Activated CD8-positive, alpha-beta memory T cell treated with anti-CD3 and anti-CD28 coated beads for 48 hours (primary cell): ENCODE measurements around the gene CDH3.
A peak's percentile ranks its signal among the peaks of the same experiment; 100 is the strongest.
"Not testable (repeated sequence)": the region's sequence is repeated elsewhere in the genome, so short reads cannot be mapped to it uniquely, and the experiment has no call there.

Experiments
- DNase-seq, 3 experiments: peaks; one replicate each; pipeline ENCODE4 v3.0.0-alpha.2; 2020; ENCODE audit warnings: low read depth in 2 of 3, low spot score in 2 of 3

The CDH3 gene

GRCh38 chr16:68700831-68701230 is 55.7 kb downstream of the CDH3 start:
- no peak for DNase-seq

DNA sequence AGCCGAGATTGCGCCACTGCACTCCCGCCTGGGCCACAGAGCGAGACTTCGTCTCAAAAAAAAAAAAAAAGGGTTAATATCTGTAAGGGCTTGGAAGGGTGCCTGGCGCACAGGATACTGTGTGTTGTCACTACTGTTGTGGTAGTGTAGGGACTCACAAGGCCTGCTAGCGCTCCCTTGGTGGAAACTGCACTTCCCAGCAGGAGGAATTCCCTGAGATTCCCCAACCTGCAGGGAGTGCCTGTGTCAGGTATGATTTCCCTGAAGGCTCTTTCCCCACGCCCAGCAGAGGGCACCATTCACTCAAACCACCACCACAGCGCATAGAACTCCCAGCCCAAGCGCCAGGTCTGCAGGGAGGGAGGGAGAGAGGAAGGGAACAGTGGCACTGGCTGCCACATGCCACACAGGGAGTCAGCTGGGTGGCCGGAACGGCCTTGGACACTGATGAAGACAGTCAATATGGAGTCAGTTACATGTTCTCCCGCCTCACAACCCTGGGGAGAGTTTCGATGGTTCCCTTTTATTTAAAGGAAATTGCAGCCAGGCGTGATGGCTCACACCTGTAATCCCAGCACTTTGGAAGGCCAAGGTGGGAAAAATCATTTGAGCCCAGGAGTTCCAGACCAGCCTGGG is 59.2 kb downstream of the CDH3 start:
- DNase-seq: peak; percentile 16 to 41 (median 36)

DNA sequence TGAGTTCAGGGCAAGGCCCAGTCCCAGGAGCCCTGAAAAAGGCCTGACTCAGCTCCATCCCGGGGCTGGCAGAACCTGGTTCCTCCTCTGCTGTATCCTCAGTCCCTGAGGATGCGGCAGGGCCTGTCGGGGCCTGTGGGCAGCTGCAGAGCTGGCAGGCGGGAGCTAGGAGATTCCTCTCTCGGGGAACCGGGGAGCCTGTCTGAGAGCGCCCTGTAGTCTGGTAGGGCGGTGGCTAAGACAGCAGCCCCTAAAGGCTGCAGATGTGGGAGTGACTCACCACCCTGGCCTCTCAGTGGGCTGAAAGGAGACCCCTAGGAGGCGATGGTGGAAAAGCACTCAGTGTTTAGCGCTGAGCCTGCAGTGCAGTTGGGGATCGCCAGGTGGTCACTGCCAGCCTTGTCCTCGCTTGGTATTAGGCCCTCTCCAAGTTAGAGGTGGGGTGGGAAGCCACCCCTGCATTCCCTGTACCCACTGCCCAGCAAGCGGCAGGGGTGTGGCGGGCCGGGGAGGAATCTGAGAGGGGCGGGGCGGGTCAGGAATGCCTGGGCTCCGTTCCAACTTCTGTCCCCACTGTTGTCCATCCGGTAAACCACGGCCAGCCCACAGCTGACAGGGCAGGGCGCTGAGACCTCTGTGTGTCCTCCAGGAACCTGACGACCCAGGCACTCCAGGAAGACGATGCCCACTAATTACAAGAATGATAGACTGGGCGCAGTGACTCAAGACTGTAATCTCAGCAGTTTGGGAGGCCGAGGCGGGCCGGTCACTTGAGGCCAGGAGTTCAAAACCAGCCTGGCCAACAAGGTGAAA is 62.4 kb downstream of the CDH3 start:
- DNase-seq: no peak

GRCh38 chr16:68710211-68710610 is 65.1 kb downstream of the CDH3 start:
- DNase-seq: no peak

DNA sequence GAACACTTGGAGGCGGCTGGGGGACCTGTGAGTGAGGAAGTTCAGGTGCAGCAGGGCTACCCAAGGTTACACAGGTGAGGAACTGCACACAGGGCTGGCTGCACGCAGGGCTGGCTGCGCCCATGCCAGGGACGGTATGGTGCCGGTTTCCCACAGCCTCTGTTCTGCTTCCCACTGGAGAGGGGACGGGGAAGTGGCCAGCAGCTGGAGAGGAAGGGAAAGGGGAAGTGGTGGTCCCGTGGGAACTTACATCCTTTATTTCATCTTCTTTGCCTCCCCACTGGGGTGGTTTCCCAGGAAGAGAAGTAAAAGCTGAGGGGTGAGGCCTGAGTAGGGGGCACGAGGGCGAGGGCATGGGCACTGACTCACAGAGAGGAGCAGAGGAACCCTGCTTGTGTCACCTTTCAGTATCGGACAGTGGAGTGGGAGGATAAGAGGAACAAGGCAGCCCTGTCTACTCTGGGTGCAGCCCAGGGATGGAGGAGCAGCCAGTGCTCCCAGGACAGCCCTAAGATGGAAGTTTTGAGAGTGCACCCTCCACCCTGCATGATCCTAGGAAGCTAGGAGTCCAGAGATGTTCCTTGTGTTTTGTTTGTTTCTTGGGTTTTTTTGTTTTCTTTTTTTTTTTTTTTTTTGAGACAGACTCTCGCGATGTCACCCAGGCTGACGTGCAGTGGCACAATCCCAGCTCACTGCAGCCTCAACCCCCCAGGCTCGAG is 66.5 kb downstream of the CDH3 start:
- DNase-seq: no peak

- no peak for DNase-seq
Observed at GRCh38 chr16:68713361-68713760, 68.3 kb downstream of the CDH3 start.

GRCh38 chr16:68715471-68715870 is 70.4 kb downstream of the CDH3 start:
- no peak for DNase-seq

DNA sequence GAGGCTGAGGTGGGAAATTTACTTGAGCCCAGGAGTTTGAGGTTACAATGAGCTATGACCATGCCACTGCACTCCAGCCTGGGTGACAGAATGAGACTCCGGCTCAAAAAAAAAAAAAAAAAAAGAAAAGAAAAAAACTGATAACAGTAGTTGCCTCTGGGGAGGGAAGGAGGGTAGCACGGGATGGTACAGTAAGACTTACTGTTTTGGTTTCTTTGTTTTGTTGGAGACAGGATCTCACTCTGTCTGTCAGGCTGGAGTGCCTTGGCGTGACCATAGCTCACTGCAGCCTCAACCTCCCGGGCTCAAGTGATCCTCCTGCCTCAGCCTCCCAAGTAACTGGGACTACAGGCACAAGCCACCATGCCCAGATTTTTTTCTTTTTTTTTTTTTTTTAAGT is 71.4 kb downstream of the CDH3 start:
- not testable (repeated sequence) for DNase-seq

DNA sequence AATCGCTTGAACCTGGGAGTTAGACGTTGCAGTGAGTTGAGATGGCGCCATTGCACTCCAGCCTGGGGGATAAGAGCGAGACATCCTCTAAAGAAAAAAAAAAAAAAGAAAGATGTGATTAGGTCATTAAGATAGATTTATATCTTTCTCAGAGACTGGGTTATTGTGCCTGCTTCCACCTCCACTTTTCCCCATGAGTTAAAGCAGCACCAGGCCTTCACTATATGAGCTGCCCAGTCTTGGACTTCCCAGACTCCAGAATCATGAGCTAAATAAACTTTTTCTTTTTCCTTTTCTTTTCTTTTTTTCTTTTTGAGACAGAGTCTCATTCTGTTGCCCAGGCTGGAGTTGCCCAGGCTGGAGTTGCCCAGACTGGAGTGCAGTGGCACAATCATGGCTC is 72.6 kb downstream of the CDH3 start:
- no peak for DNase-seq

DNA sequence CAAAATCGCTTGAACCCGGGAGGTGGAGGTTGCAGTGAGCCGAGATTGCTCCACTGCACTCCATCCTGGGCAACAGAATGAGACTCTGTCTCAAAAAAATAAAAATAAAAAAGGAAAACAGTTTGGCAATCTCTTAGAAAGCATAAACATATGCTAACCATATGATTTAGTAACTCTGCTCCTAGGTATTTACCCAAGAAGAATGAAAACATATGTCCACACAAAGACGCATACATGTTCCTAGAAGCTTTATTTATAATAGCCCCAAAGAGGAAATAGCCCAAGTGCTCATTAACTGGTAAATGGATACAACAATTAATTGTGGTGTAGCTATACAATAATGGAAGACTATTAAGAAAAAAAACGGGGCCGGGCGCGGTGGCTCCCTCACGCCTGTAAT is 73.5 kb downstream of the CDH3 start:
- no peak for DNase-seq

GRCh38 chr16:68719993-68720489 is 74.9 kb downstream of the CDH3 start:
- DNase-seq: no peak

DNA sequence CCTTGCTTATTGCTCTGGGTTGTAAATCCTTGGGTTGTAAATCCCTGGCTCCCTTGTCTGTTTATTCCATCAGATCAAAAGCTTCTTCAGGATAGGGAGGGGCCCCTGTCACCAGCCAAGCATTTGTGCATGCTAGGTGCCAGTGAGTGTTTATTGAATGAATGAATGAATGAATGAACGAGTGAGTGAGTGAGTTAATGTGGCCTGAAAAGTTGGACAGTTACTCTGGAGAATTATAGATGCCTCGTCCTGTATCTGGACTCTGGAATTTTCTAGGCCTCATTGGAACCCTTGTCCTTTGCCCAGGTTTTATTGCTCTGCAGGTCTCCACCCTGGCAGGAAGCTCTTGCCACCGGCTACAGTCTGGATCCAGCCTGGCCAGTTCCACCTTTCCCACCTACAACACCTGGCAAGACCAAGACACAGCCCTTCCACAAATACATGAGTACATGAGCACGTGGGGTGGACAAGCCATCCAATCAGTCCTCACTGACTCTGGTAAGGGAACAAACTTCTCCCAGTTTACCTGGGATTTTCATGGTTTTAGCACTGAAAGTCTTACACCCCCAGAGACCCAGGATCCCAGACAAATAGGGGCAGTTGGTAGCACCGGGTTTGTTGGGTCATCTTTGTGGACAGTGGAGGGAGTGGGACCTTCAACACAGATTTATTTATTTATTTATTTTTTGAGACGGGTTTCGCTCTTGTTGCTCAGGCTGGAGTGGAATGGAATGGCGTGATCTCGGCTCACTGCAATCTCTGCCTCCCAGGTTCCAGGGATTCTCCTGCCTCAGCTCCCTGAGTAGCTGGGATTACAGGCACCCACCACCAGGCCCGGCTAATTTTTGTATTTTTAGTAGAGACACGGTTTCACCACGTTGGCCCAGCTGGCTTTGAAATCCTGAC is 77.3 kb downstream of the CDH3 start:
- no peak for DNase-seq

- DNase-seq: no peak
Observed at GRCh38 chr16:68724797-68725196, 79.7 kb downstream of the CDH3 start.

DNA sequence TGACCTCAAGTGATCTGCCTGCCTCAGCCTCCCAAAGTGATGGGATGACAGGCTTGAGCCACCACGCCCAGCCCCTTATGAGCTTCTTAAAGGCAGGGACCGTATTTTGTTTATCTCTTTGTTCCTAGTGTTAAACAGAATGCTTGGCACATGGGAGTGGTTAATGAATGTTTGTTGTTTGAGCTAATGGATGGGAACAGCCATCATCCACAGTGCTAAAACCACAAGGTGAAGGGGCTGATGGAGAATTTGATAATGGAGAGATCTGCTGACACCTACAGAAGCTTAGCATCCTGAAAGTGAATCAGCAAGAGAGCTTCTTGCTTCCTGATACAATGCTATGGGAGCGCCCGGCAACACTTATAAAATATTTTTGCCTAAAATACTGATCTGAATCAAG is 83.4 kb downstream of the CDH3 start:
- no peak for DNase-seq

GRCh38 chr16:68731637-68732036 is 86.5 kb downstream of the CDH3 start:
- no peak for DNase-seq

GRCh38 chr16:68732042-68732680 is 87.1 kb downstream of the CDH3 start:
- DNase-seq: no peak

DNA sequence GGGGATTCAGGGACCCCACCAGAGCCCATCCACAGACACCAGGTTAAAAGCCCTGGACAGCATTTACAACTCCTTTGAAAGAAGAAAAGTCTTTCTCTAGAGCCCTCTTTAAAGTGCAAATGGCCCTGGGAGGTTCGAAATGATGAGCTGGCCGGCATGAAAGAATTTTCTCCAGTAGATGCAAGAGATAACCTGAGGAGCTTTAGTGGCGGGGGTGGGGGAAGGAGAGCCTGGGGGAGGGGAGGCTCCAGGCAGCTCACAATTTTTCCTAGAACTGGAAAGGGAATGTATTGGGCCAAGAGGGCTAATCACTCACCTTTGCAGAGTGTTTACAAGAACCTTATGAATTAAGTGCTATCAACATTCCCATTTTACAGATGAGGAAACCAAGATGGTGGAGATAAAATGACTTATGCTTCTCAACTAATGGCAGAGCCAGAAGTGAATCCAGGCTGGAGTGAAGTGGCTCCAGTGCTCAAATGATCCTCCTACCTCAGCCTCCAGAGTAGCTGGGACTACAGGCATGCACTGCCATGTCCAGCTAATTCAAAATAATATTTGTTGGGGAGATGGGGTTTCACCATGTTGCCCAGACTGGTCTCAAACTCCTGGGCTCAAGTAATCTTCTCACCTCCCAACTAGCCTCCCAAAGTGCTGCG is 87.8 kb downstream of the CDH3 start:
- DNase-seq: no peak

- no peak for DNase-seq
Observed at GRCh38 chr16:68733570-68733969, 88.5 kb downstream of the CDH3 start.

DNA sequence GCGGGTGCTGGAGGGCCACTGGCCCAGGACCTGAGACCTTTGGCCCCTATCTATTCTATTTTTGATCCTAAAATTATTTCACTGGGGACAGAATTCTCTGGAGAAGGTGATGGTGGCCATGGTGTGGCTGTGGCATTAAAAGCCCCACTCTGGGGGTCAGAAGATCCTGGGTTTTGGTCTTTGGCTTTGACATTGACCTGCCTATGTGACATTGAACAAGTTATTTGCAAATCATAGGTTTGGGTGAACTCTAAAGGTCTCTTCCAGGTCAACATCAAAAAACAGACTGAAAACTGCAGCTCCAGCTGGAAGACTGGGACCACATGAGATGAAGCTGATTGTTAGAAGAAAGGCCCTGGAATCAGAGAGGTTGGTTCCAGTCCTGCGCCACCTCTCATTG is 89.7 kb downstream of the CDH3 start:
- no peak for DNase-seq

- no peak for DNase-seq
Observed at GRCh38 chr16:68736561-68736960, 91.5 kb downstream of the CDH3 start.
